Liver (tissue), 3 donors: Measurements from ENCODE around the gene ATP10A.

Experiments
- ATF3 ChIP-seq: IDR thresholded peaks from 2 replicates; pipeline ENCODE4 v1.6.1; 2016; ENCODE audit warnings: antibody characterized with exemption
- CTCF ChIP-seq: fragments of 150-350 bp; IDR thresholded peaks from 2 replicates; pipeline ENCODE4 v1.5.1; 2017; ENCODE audit warnings: improper control_type of control experiment, low read depth, low read length; ENCODE audit not compliant: missing input control
- FOXA2 ChIP-seq: IDR thresholded peaks from 2 replicates; pipeline ENCODE4 v1.6.1; 2016; ENCODE audit warnings: antibody characterized with exemption
- GABPA ChIP-seq, 2 donors: IDR thresholded peaks in 1 of 2; conservative IDR thresholded peaks in 1 of 2; 2 replicates each; pipeline ENCODE4 v1.6.1; 2016; ENCODE audit warnings: antibody characterized with exemption in 2 of 2, mild to moderate bottlenecking in 1 of 2, moderate library complexity in 1 of 2
- MAX ChIP-seq: IDR thresholded peaks from 2 replicates; pipeline ENCODE4 v1.6.1; 2016; ENCODE audit warnings: antibody characterized with exemption
- RAD21 ChIP-seq, 2 donors: IDR thresholded peaks; 2 replicates each; pipeline ENCODE4 v1.6.1; 2016; ENCODE audit warnings: antibody characterized with exemption in 2 of 2, mild to moderate bottlenecking in 2 of 2
- RXRA ChIP-seq, 2 donors: IDR thresholded peaks; 2 replicates each; pipeline ENCODE4 v1.6.1; 2017 to 2018; ENCODE audit warnings: antibody characterized with exemption in 2 of 2, mild to moderate bottlenecking in 1 of 2
- TAF1 ChIP-seq: conservative IDR thresholded peaks from 2 replicates; pipeline ENCODE4 v1.6.1; 2016; ENCODE audit warnings: antibody characterized with exemption, mild to moderate bottlenecking
- YY1 ChIP-seq: IDR thresholded peaks from 2 replicates; pipeline ENCODE4 v1.6.1; 2016; ENCODE audit warnings: antibody characterized with exemption, mild to moderate bottlenecking
- ZBTB33 ChIP-seq: IDR thresholded peaks from 2 replicates; pipeline ENCODE4 v1.6.1; 2016; ENCODE audit warnings: antibody characterized with exemption
- donor health status: healthy.
- donor health status: healthy.

- no peak for TF ChIP-seq CTCF
- TF ChIP-seq MAX: no peak
- TF ChIP-seq RAD21 (IDR thresholded peaks at IDR 0.05): no peak
- no peak for TF ChIP-seq YY1
- no peak for TF ChIP-seq ZBTB33
- no peak for TF ChIP-seq TAF1
- TF ChIP-seq RXRA (IDR thresholded peaks at IDR 0.05): no peak
- TF ChIP-seq GABPA (IDR thresholded peaks at IDR 0.05 in 1 of 2, conservative IDR thresholded peaks at IDR 0.05 in 1 of 2): no peak
- TF ChIP-seq FOXA2: no peak
- no peak for TF ChIP-seq ATF3
These were observed 201.2 kb downstream of the ATP10A start for GRCh38 chr15:25661898-25662297.
